Measurements from ENCODE around the gene C1QTNF12.

The C1QTNF12 gene

GRCh38 chr1:1262071-1262470 lies 15.5 kb upstream of the C1QTNF12 start:
- H3K4me3 ChIP-seq (ENCODE audit: low read depth, low read length) = no peak overlapping the region
- TF ChIP-seq CTCF (IDR thresholded peaks at IDR 0.05; ENCODE audit: low read depth, low read length) = no peak

- H3K4me3 ChIP-seq (ENCODE audit: low read depth, low read length) = no peak overlapping the region
- no peak for TF ChIP-seq CTCF (IDR thresholded peaks at IDR 0.05; ENCODE audit: low read depth, low read length)
Measured at GRCh38 chr1:1260843-1261560, 14.5 kb upstream of the C1QTNF12 start.

- no peak overlapping the region for H3K4me3 ChIP-seq (ENCODE audit: low read depth, low read length)
- no peak for TF ChIP-seq CTCF (IDR thresholded peaks at IDR 0.05; ENCODE audit: low read depth, low read length)
Measured at GRCh38 chr1:1259951-1260600, 13.6 kb upstream of the C1QTNF12 start.

GRCh38 chr1:1259540-1259939 lies 13.0 kb upstream of the C1QTNF12 start:
- TF ChIP-seq CTCF (IDR thresholded peaks at IDR 0.05; ENCODE audit: low read depth, low read length) = no peak

GRCh38 chr1:1259119-1259488 lies 12.6 kb upstream of the C1QTNF12 start:
- H3K4me3 ChIP-seq (ENCODE audit: low read depth, low read length) = no peak overlapping the region
- no peak for TF ChIP-seq CTCF (IDR thresholded peaks at IDR 0.05; ENCODE audit: low read depth, low read length)

More at GRCh38 chr1:1259540-1259939, 13.0 kb upstream of the C1QTNF12 start:
- H3K4me3 ChIP-seq (ENCODE audit: low read depth, low read length) = no peak overlapping the region

- no peak for TF ChIP-seq CTCF (IDR thresholded peaks at IDR 0.05; ENCODE audit: low read depth, low read length)
- H3K4me3 ChIP-seq (ENCODE audit: low read depth, low read length) = no peak overlapping the region
Measured at GRCh38 chr1:1256956-1257871, 10.7 kb upstream of the C1QTNF12 start.
